MM.1S (cell line): ENCODE measurements around the gene PADI1.

Source experiments
- CTCF ChIP-seq: fragments of 300-600 bp; sonication (generic); IDR thresholded peaks from 2 replicates; pipeline ENCODE4 v1.5.1; 2016; ENCODE audit warnings: antibody characterized with exemption, low read length, mixed read lengths
- EZH2 ChIP-seq: fragments of 300-600 bp; sonication (generic); optimal IDR thresholded peaks from 2 replicates; pipeline ENCODE3; 2017; ENCODE audit warnings: low read depth, mild to moderate bottlenecking, antibody characterized with exemption, low read length, mixed read lengths

- TF ChIP-seq CTCF, result no peak
- TF ChIP-seq EZH2, result no peak
Measured at GRCh38 chr1:17224434-17224833, 19.5 kb downstream of the PADI1 start.
